ENCODE data around the gene SSH2. TPM values are rescaled to one million over a fixed set of nuclear protein-coding genes. Genes with fewer than 3 reads are reported as not detected.

Gene SSH2
- total and polyA plus RNA-seq, 5 experiments from 2014 or later, result 27.1 to 73.9 (median 32.6) TPM

DNA sequence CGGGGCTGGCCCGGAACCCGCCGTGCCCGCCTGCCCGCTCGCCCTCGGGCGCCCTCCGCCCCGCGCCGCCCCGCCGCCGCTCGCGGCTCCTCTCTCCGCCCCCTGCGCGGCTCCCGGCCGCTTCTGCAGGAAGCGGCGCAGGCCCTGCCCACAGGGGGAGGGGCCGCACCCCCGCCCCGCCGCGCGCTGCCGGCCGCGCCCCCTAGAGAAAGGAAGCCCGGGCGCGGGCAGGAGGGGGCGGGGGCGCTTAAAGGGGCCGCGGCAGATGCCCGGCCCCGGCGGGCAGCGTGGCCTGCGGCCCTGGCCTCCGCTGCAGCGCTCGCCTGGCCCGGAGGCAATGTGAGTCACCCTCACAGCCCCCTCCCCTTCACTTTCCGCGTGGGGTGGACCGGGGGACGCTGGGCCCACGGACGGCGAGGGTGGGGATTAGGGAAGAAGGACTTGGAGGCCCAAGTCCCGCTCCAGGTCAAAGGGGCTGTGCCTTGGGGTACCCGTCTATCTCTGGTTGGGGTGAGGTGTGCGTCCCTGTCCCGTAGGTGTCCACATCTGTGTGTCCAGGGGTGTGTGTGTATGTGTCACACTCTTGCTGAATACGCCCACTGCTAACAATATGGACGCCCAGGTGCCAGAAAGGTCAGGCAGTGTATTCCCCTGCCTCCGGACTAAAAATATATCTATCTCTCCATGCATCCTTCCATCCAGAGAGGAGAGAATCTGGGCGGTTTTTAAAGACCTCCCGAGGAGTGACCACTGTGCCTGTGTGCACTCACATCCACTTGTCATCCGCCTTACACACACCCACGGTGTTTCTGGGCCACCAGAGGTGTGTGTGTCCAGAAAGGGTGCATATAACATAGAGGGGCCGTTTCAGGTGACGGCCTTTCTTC, 340.3 kb downstream of the SSH2 start, which contains the start of gene GIT1:
Gene GIT1 (minus strand): TSS at position 125 of the 887 bp plus-strand sequence. CDS start 270 bp downstream, outside the sequence.
- Mint-ChIP-seq H3K9me3 (no peaks in the 10 kb centered on the region), H3K4me1 (peaks cover 25 to 77% (median 73%) of the 10 kb centered on the region in 4 donors), H3K27ac (peak within 1 kb of the TSS; percentile 78 to 95 (median 92)), H3K4me3 (peak within 1 kb of the TSS; percentile 88 to 95 (median 94)), H3K27me3 (peaks cover 0 to 2% (median 0%) of the 10 kb centered on the region in 5 donors), H3K36me3 (no peaks in the 10 kb centered on the region)
- DNase-seq, result peak; percentile 72 to 89 (median 83)
- peak; percentile 74 to 82 for ATAC-seq
- POLR2A ChIA-PET, result interaction anchor here (2.4 to 4.4 kb wide), 2 partner anchors 8 to 26 kb away, joined by 31 to 43 read pairs; no protein-coding TSS in a partner anchor

DNA sequence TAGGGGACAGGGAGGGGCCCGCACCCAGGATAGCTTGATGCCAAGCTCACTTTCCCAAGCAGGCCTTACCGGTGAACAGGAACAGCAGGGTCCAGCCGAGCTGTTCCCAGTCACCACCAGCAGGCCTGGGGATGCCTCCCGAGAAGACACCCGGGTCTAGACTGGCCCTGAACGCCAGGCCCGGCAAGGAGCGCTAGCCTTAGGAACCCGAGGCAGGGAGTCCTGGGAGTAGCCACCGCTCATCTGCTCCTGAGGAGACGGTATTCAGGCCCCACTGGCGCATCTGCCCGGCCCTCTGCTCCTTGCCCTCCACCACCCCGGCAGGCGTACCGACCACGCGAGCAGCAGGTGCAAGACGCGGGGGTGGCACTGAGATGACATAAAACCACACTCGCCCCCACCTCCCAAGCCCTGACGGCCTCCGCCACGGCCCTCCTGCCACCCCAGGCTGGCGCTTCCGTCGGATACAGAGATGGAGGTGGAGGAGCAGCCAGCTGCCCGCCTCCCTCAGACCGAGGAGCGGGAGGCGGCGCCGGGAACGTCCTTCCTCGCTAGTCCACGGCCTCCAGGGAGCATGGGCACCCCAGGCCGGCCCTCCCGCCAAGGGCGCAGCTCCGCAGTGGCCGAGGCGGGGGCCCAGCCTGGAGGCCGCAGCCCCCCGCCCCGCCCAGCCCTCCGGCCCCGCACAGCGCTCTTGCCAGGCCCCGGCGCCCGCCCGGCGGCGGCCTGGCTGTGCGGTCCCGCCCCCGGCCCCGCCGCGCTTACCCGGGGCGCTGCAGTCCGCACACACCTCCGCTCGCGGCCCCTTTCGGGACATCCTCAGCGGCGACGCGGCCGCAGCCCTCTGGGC, 341.2 kb downstream of the SSH2 start:
- Mint-ChIP-seq H3K27me3 (no peaks in the 10 kb centered on the region), H3K27ac (peak overlapping the region in 8 of 10 donors; percentile 7 to 95 (median 92)), H3K36me3 (no peaks in the 10 kb centered on the region), H3K4me1 (peaks cover 30 to 81% (median 78%) of the 10 kb centered on the region in 4 donors), H3K9me3 (no peaks in the 10 kb centered on the region), H3K4me3 (peak overlapping the region; percentile 88 to 95 (median 94))
- POLR2A ChIA-PET, result interaction anchor here (0.5 to 2.4 kb wide), 6 partner anchors 16 to 343 kb away, joined by 3 to 31 read pairs (median 4); partner anchors contain the start of gene ABHD15
- ATAC-seq, result peak; percentile 17 to 27
- peak in 6 of 10 donors; percentile 24 to 72 (median 38) for DNase-seq

DNA sequence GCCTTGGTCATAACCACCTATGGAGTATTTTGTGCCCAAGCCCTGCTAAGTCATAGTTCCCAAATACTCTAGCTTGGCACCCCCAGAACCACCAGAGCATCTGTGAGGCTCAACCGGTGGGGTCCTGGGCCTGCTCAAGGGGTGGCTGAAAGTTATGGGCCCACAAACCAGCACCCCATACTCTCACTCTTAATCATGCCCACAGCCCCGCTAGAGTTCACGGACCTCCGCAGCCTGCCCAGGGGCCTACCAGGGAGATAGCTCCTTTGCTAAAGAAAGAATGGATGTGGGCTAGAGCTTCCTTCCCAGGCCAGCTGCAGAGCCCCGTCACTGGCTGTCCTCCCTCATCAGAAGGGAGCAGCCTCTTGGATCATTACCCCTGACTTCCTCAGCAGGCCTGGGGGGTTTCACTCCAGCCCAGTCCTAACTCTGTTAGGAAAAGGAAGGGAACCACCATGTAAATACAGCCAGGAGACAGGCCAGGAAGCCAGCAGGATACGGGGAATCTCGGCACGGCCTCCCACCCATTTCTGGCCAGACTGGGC, 341.9 kb downstream of the SSH2 start:
- H3K27me3 Mint-ChIP-seq, result no peaks in the 10 kb centered on the region
- peak overlapping the region; percentile 83 to 95 (median 92) for H3K27ac Mint-ChIP-seq
- ATAC-seq, result no peak
- POLR2A ChIA-PET, result interaction anchor here (0.7 to 2.4 kb wide), 6 partner anchors 15 to 343 kb away, joined by 3 to 31 read pairs (median 4); partner anchors contain the start of gene ABHD15
- no peaks in the 10 kb centered on the region for H3K36me3 Mint-ChIP-seq
- peaks cover 30 to 83% (median 80%) of the 10 kb centered on the region in 4 donors for H3K4me1 Mint-ChIP-seq
- no peaks in the 10 kb centered on the region for H3K9me3 Mint-ChIP-seq
- H3K4me3 Mint-ChIP-seq, result peak overlapping the region; percentile 88 to 95 (median 94)
- peak in 1 of 10 donors; percentile 36 for DNase-seq

DNA sequence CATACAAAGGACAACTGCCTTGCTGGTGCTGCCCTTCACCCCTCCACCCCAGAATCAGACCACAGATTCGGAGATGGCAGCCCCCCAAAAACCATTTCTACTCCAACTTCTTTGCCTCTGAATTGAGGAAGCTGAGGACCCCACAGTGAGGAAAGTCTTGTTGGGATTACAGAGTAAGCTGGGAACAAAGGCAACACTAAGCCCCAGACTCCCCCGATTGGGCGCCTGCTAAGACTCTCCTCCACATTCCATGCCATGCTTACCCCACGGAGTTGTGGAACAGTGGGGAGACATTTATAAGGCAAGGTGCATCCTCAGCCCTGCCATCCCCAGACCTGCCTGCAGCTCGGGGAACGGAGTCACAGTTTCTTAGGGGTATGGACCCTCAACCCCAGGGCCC, 342.4 kb downstream of the SSH2 start:
- H3K36me3 Mint-ChIP-seq, result no peaks in the 10 kb centered on the region
- no peaks in the 10 kb centered on the region for H3K9me3 Mint-ChIP-seq
- DNase-seq (no peak), ATAC-seq (no peak)
- H3K4me3 Mint-ChIP-seq, result peak overlapping the region; percentile 88 to 95 (median 94)
- POLR2A ChIA-PET, result interaction anchor here (0.7 to 2.4 kb wide), 5 partner anchors 15 to 28 kb away, joined by 3 to 31 read pairs (median 5); partner anchors contain the start of gene ABHD15
- peak overlapping the region; percentile 63 to 94 (median 88) for H3K27ac Mint-ChIP-seq
- peaks cover 30 to 80% (median 78%) of the 10 kb centered on the region in 4 donors for H3K4me1 Mint-ChIP-seq
- no peaks in the 10 kb centered on the region for H3K27me3 Mint-ChIP-seq

DNA sequence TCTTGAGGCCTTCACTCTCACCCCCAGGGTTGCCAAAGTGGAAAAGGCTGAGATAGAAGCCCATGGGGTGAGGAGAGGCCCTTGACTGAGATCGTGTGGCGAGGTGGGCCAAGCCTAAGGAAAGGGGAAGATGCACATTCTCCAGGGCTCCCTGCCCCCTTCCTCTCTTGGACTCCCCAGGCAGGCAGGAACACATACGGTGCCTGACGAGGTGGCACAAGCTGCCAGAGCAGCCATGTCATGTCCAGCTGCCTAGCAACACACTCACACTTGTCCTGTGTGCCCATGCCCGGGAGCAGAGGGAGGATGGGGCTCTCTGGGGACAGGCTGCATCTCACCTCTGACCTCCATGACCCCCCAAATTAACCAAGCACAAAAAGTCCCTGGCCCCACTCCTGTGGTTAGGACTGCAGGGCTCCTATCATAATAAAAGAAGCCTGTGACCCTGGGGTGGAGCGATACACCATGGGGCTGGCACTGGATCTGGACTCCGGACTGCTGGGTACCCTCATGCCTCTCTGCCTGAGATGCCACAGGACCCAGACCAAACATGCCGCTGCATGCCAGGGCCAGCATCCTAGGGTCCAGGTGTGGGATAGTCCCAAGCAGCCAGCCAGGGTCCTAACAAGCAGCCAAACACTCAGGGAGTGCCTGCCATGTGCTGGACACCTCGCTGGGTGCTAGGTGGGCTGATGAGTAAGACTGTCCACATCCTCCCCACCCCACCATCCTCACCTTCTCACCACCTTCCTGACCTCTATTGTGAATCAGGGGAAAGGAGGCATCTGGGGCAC, 343.2 kb downstream of the SSH2 start:
- Mint-ChIP-seq H3K9me3 (no peaks in the 10 kb centered on the region), H3K4me3 (peak overlapping the region in 9 of 10 donors; percentile 36 to 95 (median 92)), H3K36me3 (peaks cover 0 to 5% (median 3%) of the 10 kb centered on the region in 3 donors), H3K4me1 (peaks cover 31 to 73% (median 71%) of the 10 kb centered on the region in 4 donors), H3K27me3 (no peaks in the 10 kb centered on the region), H3K27ac (peak overlapping the region in 9 of 10 donors; percentile 28 to 94 (median 82))
- POLR2A ChIA-PET, result interaction anchor here (1.3 to 3.1 kb wide), 4 partner anchors 9 to 29 kb away, joined by 4 to 31 read pairs (median 12); partner anchors contain the start of gene ABHD15
- ATAC-seq (no peak), DNase-seq (no peak)

DNA sequence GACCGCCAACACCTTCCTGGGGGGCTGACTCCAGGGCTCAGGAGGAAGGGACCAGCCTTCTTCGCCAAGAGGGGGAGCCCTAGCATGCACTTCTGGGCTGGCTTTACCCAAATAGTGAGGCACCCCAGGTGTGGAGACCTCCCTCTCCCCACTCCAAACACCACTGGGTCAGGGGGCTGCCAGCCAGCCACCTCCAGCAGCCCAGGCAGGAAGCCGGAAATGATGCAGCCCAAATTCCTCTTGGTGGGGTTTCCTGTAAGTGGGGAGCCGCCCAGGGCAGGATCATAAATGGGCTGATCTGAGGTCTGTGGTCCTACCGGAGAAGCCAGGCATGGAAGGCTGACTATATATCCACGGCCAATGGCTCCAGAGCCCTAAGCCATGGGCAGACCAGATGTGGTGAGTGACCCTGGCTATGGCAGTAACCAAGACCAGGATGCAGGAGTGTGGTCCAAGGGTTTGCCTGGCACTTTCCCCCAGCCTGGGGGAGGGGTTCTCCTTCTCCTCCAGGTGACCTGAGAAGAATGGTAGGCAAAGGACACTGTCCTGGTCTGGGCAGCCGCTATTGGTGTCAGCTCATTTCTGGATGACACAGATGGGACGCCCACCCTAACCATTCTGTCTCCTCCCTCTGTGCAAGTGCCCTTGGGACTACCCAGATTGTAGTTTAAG, 344.8 kb downstream of the SSH2 start:
- H3K9me3 Mint-ChIP-seq, result no peaks in the 10 kb centered on the region
- H3K4me3 Mint-ChIP-seq, result peak overlapping the region in 8 of 10 donors; percentile 7 to 70 (median 30)
- H3K27me3 Mint-ChIP-seq, result no peaks in the 10 kb centered on the region
- peak in 5 of 10 donors; percentile 11 to 68 (median 27) for DNase-seq
- POLR2A ChIA-PET, result interaction anchor here (0.7 to 3.1 kb wide), 3 partner anchors 16 to 345 kb away, joined by 5 to 20 read pairs (median 9); partner anchors contain the start of gene SSH2
- H3K4me1 Mint-ChIP-seq, result peaks cover 26 to 64% (median 60%) of the 10 kb centered on the region in 4 donors
- H3K27ac Mint-ChIP-seq, result peak overlapping the region in 8 of 10 donors; percentile 21 to 83 (median 74)
- no peak for ATAC-seq
- H3K36me3 Mint-ChIP-seq, result peaks cover 0 to 10% (median 3%) of the 10 kb centered on the region in 3 donors

DNA sequence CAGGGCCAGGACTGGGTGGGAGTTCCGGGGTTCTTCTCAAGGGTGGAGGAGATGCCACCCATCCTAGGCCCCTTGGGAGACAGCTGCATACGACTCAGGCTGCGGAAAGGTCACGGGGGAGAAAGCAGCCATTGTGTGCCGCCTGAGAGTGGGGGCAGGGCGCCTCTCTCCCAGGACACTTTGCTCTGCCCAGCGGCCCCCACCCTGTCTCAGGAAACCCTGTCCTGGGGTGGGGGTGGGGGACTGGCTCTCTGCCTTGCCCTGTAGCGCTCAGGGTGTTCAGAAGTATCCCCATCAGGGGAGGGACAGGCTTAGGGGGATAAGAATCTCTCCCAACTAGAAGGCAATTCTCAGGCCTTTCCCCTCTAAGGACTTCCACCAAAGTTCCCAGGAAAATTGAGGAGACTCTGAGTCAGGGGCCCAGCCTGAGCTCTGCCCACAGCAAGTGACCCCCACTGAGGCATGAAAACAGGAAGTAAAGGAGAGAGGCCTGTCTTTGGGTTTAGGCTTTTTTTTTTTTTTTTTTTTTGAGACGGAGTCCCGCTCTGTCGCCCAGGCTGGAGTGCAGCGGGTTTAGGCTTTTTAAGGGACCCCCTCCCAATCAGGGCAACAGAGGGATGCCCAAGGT, 345.5 kb downstream of the SSH2 start:
- POLR2A ChIA-PET, result interaction anchor here (0.7 to 6.0 kb wide), 4 partner anchors 8 to 345 kb away, joined by 5 to 43 read pairs (median 14); partner anchors contain the start of genes ANKRD13B and SSH2
- DNase-seq (no peak), ATAC-seq (no peak)
- H3K27me3 Mint-ChIP-seq, result no peaks in the 10 kb centered on the region
- peak overlapping the region in 9 of 10 donors; percentile 61 to 83 (median 76) for H3K27ac Mint-ChIP-seq
- peaks cover 0 to 15% (median 3%) of the 10 kb centered on the region in 3 donors for H3K36me3 Mint-ChIP-seq
- peaks cover 25 to 61% (median 57%) of the 10 kb centered on the region in 4 donors for H3K4me1 Mint-ChIP-seq
- H3K9me3 Mint-ChIP-seq, result no peaks in the 10 kb centered on the region
- peak overlapping the region in 5 of 10 donors; percentile 30 to 80 (median 64) for H3K4me3 Mint-ChIP-seq

DNA sequence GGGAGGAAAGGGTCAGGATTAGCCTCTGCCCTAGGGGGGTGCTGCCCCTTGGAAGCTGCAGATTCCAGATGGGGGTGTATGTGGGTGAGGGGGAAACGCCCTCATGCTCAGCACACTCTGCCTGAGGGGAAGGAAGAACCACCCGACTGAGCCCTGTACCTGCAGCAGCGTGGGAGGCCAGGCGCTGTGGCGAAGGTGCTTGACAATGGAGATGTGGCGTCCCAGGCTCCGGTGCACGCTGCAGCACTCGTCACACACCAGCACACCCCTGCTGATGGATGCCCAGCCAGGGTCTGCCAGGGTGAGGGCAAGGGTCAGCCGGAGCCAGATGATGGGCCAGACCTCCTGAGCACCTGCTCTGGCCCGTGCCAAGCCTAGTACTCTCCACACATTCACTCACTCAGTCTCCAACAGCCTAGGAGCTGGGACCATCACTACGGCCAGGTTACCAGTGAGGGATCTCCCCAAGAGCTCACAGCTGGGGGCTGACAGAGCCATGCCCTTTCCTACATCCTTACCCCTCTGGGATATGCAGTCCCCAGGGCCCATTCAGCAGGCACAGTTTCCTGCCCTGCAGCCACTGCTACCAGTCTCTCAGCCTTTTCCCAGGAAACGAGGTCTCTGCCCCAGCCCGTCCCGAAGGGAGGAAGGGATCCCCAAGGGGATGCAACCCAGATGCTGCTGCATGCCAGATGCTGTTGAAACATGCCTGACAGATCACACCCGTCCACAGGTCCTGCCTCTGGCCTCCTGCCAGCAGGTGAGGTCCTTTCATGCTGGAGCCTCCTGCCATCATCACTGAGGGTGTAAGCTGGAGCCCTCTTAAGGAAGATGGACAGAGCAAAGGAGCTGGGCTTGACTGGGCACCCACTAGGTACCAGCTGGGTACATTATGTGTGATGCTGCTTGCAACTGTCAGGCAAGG, 346.4 kb downstream of the SSH2 start:
- H3K27ac Mint-ChIP-seq, result peak overlapping the region in 8 of 10 donors; percentile 43 to 83 (median 72)
- H3K27me3 Mint-ChIP-seq, result no peaks in the 10 kb centered on the region
- no peaks in the 10 kb centered on the region for H3K9me3 Mint-ChIP-seq
- H3K4me3 Mint-ChIP-seq, result peak overlapping the region in 3 of 10 donors; percentile 7 to 52 (median 36)
- POLR2A ChIA-PET, result interaction anchor here (0.5 to 6.0 kb wide), 6 partner anchors 9 to 346 kb away, joined by 3 to 43 read pairs (median 6); partner anchors contain the start of genes ANKRD13B and SSH2
- ATAC-seq (no peak), DNase-seq (peak in 1 of 10 donors; percentile 58)
- peaks cover 27 to 61% (median 57%) of the 10 kb centered on the region in 4 donors for H3K4me1 Mint-ChIP-seq
- H3K36me3 Mint-ChIP-seq, result peaks cover 0 to 15% (median 3%) of the 10 kb centered on the region in 3 donors

DNA sequence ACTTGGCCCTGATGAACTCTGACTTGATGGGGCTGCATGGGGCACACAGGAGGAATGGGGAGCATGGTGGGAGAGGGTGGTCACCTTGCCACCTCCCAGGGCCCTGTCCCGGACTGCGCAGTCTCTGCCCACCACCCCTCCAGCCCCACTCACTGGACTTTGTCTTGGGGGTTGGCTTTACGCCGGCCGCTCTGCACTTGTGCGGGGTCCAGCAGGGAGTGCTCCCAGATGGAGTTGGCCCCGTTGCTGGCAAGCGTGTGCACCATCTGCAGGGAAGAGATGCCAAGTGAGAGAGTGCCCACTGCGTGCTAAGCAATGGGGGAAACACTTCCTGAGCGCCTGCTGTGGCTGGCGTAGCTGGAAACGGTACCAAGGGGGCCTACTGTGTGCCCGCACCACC, 347.3 kb downstream of the SSH2 start:
- no peaks in the 10 kb centered on the region for H3K27me3 Mint-ChIP-seq
- H3K4me3 Mint-ChIP-seq, result no peak overlapping the region
- H3K36me3 Mint-ChIP-seq, result peaks cover 0 to 15% (median 3%) of the 10 kb centered on the region in 3 donors
- H3K4me1 Mint-ChIP-seq, result peaks cover 24 to 54% (median 50%) of the 10 kb centered on the region in 4 donors
- H3K27ac Mint-ChIP-seq, result peak overlapping the region in 1 of 10 donors; percentile 33
- DNase-seq (no peak), ATAC-seq (no peak)
- POLR2A ChIA-PET, result interaction anchor here (0.8 to 6.0 kb wide), 2 partner anchors 8 to 10 kb away, joined by 3 to 43 read pairs; partner anchors contain the start of gene ANKRD13B
- no peaks in the 10 kb centered on the region for H3K9me3 Mint-ChIP-seq

Measured in naive thymus-derived CD8-positive, alpha-beta T cell (primary cell).